Transverse colon (tissue), 4 donors: ENCODE measurements around the gene MCCC1. TPM values are rescaled to one million over a fixed set of nuclear protein-coding genes. Genes with fewer than 3 reads are reported as not detected.
A peak's percentile ranks its signal among the peaks of the same experiment; 100 is the strongest.

Source experiments
- DNase-seq: peaks from one replicate; pipeline ENCODE4 v3.0.0-alpha.2; 2019
- H3K27ac ChIP-seq, 4 donors: fragments of 200-600 bp; sonication (generic); 2 replicates each; pipeline ENCODE4 v1.5.1; 2016 to 2018; ENCODE audit warnings: inconsistent platforms in 4 of 4
- H3K27me3 ChIP-seq: fragments of 200-600 bp; sonication (generic); 2 replicates; pipeline ENCODE4 v1.5.1; 2017; ENCODE audit warnings: inconsistent platforms
- H3K36me3 ChIP-seq, 4 donors: fragments of 200-600 bp; sonication (generic); 2 replicates each; pipeline ENCODE4 v1.5.1; 2017 to 2019; ENCODE audit warnings: inconsistent platforms in 4 of 4
- H3K4me1 ChIP-seq, 4 donors: fragments of 200-600 bp; sonication (generic); 2 replicates each; pipeline ENCODE4 v1.5.1; 2017 to 2020; ENCODE audit warnings: inconsistent platforms in 4 of 4
- H3K4me3 ChIP-seq, 4 donors: fragments of 200-600 bp; sonication (generic); 1 replicate in 1 of 4; 2 replicates in 3 of 4; pipeline versions ENCODE4 v1.5.1 to v1.6.1; 2017 to 2019; ENCODE audit warnings: inconsistent platforms in 4 of 4
- H3K9me3 ChIP-seq, 2 donors: fragments of 200-600 bp; sonication (generic); 2 replicates each; pipeline ENCODE4 v1.5.1; 2017 to 2019; ENCODE audit warnings: inconsistent platforms in 2 of 2
- CTCF ChIP-seq, 5 experiments: fragments of 200-600 bp in 3 of 5; fragments of 450-650 bp in 2 of 5; sonication (generic) in 3 of 5; IDR thresholded peaks; 1 replicate in 2 of 5; 2 replicates in 3 of 5; pipeline ENCODE4 v1.5.1; 2016 to 2017; ENCODE audit warnings: antibody characterized with exemption in 5 of 5, inconsistent platforms in 3 of 5, mild to moderate bottlenecking in 2 of 5, moderate library complexity in 1 of 5
- EP300 ChIP-seq: sonication (generic); formaldehyde crosslinking; IDR thresholded peaks from one replicate; pipeline ENCODE4 v1.6.1; 2017; ENCODE audit warnings: antibody characterized with exemption, low read depth
- POLR2A ChIP-seq: fragments of 450-650 bp; IDR thresholded peaks from one replicate; pipeline ENCODE4 v1.6.1; 2016; ENCODE audit warnings: antibody characterized with exemption, mild to moderate bottlenecking, moderate library complexity
- POLR2AphosphoS5 ChIP-seq, 3 donors: sonication (generic); formaldehyde crosslinking; IDR thresholded peaks; one replicate each; pipeline ENCODE4 v1.6.1; 2016; ENCODE audit warnings: antibody characterized with exemption in 3 of 3
- whole genome bisulfite sequencing, 2 donors: methylation state at CpG; one replicate each; pipeline ENCODE4 v1.1.5; 2018; ENCODE audit warnings: low coverage in 1 of 2; 5-methylcytosine and 5-hydroxymethylcytosine counted together
- in situ Hi-C, 4 donors: fragments of 200-750 bp; cut with MboI; loops; one replicate each; pipeline versions ENCODE4 v1.15.0 to v1.15.1; 2017; ENCODE audit warnings: low sequenced_read_pairs in 3 of 4, low pct_ligation_motif_present in 1 of 4, low pct_unique_long_range_greater_than_20kb in 1 of 4
- intact Hi-C: fragments of 100-400 bp; cut with DNase I; formaldehyde crosslinking; loops from one replicate; pipeline ENCODE4 v1.15.1; 2023; ENCODE audit warnings: low total_unique reads
- total RNA-seq, 4 donors: library from RNA; depleted of rRNA; stranded (reverse); fragments of >200 nt; gene quantifications; one replicate each; pipeline ENCODE4 v1.1.0, GENCODE V29; 2016

Gene MCCC1
- total RNA-seq, 4 donors from 2014 or later: 1.5 to 64.3 (median 19.9) TPM

GRCh38 chr3:183092256-183092655 is 7.0 kb downstream of the MCCC1 start:
- DNase-seq: no peak
- H3K27ac ChIP-seq: no peak overlapping the region
- intact Hi-C loops (no loop called here), in situ Hi-C loops (no loop called here)
- H3K9me3 ChIP-seq: no peaks in the 10 kb centered on the region
- no peaks in the 10 kb centered on the region for H3K27me3 ChIP-seq
- 97 to 98% methylated on average over 8 of the region's 8 CpGs for WGBS, 2 donors
- TF ChIP-seq POLR2AphosphoS5 (IDR thresholded peaks at IDR 0.05) (no peak), POLR2A (no peak), EP300 (no peak), CTCF (IDR thresholded peaks at IDR 0.05) (no peak)
- no peak overlapping the region for H3K4me3 ChIP-seq
- peaks cover 0 to 27% (median 3%) of the 10 kb centered on the region in 4 donors for H3K36me3 ChIP-seq
- no peaks in the 10 kb centered on the region for H3K4me1 ChIP-seq

GRCh38 chr3:183087184-183087583 is 12.1 kb downstream of the MCCC1 start:
- no peaks in the 10 kb centered on the region for H3K4me1 ChIP-seq
- no peak for TF ChIP-seq POLR2A
- no peak for TF ChIP-seq POLR2AphosphoS5 (IDR thresholded peaks at IDR 0.05)
- no peak for TF ChIP-seq CTCF (IDR thresholded peaks at IDR 0.05)
- TF ChIP-seq EP300: no peak
- 79 to 88% methylated on average over 2 of the region's 2 CpGs for WGBS, 2 donors
- in situ Hi-C loops: no loop called here
- H3K27me3 ChIP-seq: no peaks in the 10 kb centered on the region
- H3K4me3 ChIP-seq: no peak overlapping the region
- H3K9me3 ChIP-seq: no peaks in the 10 kb centered on the region
- peaks cover 0 to 50% (median 18%) of the 10 kb centered on the region in 4 donors for H3K36me3 ChIP-seq
- no peak overlapping the region for H3K27ac ChIP-seq
- no peak for DNase-seq
- intact Hi-C loops: no loop called here

GRCh38 chr3:183085634-183086390 is 13.5 kb downstream of the MCCC1 start:
- intact Hi-C loops (no loop called here), in situ Hi-C loops (no loop called here)
- Histone ChIP-seq H3K4me3 (no peak overlapping the region), H3K27ac (no peak overlapping the region), H3K4me1 (no peaks in the 10 kb centered on the region), H3K36me3 (peaks cover 0 to 46% (median 18%) of the 10 kb centered on the region in 4 donors), H3K9me3 (no peaks in the 10 kb centered on the region), H3K27me3 (no peaks in the 10 kb centered on the region)
- TF ChIP-seq CTCF (IDR thresholded peaks at IDR 0.05) (peak in 4 of 5 experiments; percentile 10 to 19 (median 16)), EP300 (no peak)
- no peak for DNase-seq
- 85 to 91% methylated on average over 4 to 9 of the region's 9 CpGs for WGBS, 2 donors

DNA sequence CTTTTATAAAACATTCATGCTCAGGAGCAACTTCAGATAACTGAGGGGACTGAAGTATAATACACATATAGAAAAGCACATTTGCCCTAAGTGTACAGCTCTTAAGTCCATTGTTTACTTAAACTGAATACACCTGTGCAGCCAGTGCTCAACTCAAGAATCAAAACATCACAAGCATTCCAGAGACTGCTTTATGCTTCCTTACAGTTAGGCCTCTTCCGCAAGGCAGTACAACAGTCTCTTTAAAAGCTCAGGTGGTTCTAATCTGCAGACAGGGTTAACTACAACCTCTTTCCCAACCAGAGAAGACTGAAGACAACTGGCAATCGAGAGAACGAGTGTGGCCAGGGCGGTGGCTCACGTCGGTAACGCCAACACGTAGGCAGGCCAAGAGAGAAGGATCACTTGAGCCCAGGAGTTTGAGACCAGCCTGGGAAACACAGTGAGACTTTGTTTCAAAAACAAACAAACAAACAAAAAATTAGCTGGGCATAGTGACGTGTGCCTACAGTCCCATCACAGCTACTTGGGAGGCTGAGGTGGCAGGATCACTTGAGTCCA is 16.9 kb downstream of the MCCC1 start:
- Histone ChIP-seq H3K36me3 (peaks cover 0 to 40% (median 20%) of the 10 kb centered on the region in 4 donors), H3K27ac (no peak overlapping the region), H3K9me3 (no peaks in the 10 kb centered on the region), H3K4me3 (no peak overlapping the region), H3K27me3 (no peaks in the 10 kb centered on the region), H3K4me1 (no peaks in the 10 kb centered on the region)
- no peak for TF ChIP-seq POLR2A
- no peak for TF ChIP-seq POLR2AphosphoS5 (IDR thresholded peaks at IDR 0.05)
- no peak for TF ChIP-seq EP300
- TF ChIP-seq CTCF (IDR thresholded peaks at IDR 0.05): no peak
- 95 to 98% methylated on average over 7 to 9 of the region's 9 CpGs for WGBS, 2 donors
- intact Hi-C loops (no loop called here), in situ Hi-C loops (no loop called here)
- no peak for DNase-seq
